Measurements from ENCODE around the gene GAL3ST2.

DNA sequence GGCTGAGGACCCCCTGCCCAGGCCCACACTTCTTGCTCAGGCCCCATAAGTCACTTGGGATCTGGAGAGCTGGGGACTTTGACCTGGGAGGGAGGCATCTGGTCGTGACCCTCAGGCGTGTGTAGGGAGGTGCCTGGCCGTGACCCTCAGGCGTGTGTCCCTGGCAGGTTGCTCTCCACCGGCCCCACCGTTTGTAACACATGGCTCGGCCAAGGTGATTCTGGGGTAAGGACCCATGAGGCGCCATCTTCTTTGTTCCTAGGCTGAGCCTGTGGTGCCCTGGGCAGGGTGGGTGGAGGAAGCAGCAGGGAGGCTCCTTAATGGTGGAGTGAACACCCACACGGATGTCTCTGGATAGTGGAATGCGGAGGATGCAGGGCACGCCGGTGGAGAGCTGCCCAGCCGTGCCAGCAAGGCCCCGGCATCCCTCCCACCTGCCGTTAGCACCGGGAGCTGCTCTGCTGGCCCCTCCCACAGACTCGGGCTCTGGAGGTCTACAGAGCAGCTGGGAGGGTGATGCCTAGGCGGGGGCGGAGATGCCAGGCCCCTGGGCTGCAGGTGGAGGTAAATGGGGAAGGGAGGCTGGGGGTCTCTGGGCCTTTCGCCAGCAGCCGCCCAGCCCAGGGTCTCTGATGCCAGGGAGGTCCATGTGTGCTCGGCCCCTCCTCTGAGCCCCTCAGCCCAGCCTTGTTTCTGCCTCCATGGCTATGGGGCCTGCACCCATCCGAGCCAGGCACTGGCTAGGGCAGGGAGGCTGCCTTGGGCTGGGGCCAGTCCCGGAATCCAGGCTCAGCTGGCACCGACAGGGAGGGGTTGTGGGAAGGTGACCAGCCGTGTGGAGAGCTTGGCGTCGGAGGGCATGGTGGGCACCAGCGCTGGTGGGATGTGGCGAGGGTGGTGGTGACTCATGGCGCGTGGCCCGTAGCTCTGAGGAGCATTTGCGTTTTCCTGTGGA lies 1.1 kb upstream of the GAL3ST2 start:
- TF ChIP-seq, protein P1, sequence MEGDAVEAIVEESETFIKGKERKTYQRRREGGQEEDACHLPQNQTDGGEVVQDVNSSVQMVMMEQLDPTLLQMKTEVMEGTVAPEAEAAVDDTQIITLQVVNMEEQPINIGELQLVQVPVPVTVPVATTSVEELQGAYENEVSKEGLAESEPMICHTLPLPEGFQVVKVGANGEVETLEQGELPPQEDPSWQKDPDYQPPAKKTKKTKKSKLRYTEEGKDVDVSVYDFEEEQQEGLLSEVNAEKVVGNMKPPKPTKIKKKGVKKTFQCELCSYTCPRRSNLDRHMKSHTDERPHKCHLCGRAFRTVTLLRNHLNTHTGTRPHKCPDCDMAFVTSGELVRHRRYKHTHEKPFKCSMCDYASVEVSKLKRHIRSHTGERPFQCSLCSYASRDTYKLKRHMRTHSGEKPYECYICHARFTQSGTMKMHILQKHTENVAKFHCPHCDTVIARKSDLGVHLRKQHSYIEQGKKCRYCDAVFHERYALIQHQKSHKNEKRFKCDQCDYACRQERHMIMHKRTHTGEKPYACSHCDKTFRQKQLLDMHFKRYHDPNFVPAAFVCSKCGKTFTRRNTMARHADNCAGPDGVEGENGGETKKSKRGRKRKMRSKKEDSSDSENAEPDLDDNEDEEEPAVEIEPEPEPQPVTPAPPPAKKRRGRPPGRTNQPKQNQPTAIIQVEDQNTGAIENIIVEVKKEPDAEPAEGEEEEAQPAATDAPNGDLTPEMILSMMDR (IDR thresholded peaks at IDR 0.05; ENCODE audit: poor library complexity, severe bottlenecking): no peak
- TF ChIP-seq EZH2 (IDR thresholded peaks at IDR 0.05; ENCODE audit: borderline replicate concordance, insufficient read depth, low read length, poor library complexity, severe bottlenecking) (no peak), RAD21 (conservative IDR thresholded peaks at IDR 0.05) (no peak), REST (IDR thresholded peaks at IDR 0.05; ENCODE audit: borderline replicate concordance) (no peak), TAF1 (IDR thresholded peaks at IDR 0.05; ENCODE audit: low read depth) (no peak)

Data from neural cell (in vitro differentiated cells).